ENCODE data around the gene CBLL2.

DNA sequence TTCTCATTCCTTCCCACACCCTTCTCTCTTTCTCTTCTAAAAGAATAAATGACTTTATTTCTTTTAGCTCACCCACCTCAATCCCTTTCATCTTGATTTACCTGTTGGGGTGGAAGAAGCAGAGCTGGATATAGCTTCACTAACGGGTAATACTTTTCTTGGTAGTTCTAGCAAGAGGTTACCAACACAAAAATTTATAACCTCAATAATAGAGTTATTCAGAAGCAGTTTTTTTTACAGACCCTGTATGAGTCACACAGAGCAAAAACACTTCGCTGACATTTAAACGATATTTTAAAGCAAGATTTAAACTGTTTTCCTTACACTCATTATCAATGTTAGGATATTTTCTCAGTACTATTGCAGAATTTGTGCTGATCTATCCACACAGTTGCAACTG is 42.4 kb downstream of the CBLL2 start:
- TF ChIP-seq, protein P1, sequence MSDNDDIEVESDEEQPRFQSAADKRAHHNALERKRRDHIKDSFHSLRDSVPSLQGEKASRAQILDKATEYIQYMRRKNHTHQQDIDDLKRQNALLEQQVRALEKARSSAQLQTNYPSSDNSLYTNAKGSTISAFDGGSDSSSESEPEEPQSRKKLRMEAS (IDR thresholded peaks at IDR 0.05; ENCODE audit: insufficient read depth, insufficient read length), result no peak
- TF ChIP-seq, protein P2, sequence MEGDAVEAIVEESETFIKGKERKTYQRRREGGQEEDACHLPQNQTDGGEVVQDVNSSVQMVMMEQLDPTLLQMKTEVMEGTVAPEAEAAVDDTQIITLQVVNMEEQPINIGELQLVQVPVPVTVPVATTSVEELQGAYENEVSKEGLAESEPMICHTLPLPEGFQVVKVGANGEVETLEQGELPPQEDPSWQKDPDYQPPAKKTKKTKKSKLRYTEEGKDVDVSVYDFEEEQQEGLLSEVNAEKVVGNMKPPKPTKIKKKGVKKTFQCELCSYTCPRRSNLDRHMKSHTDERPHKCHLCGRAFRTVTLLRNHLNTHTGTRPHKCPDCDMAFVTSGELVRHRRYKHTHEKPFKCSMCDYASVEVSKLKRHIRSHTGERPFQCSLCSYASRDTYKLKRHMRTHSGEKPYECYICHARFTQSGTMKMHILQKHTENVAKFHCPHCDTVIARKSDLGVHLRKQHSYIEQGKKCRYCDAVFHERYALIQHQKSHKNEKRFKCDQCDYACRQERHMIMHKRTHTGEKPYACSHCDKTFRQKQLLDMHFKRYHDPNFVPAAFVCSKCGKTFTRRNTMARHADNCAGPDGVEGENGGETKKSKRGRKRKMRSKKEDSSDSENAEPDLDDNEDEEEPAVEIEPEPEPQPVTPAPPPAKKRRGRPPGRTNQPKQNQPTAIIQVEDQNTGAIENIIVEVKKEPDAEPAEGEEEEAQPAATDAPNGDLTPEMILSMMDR (IDR thresholded peaks at IDR 0.05; ENCODE audit: extremely low read depth in 1 of 2, insufficient read depth in 1 of 2, low read depth in 1 of 2, low read length in 2 of 2), result no peak
- TF ChIP-seq JUN (IDR thresholded peaks at IDR 0.05; ENCODE audit: borderline replicate concordance, insufficient read depth, insufficient read length, low read depth), result no peak

All from endothelial cell of umbilical vein (primary cell).